GM10847 (cell line): Measurements from ENCODE around the gene FGF14.

Experiments
- POLR2A ChIP-seq: IDR thresholded peaks from 2 replicates; pipeline ENCODE4 v1.6.1; 2011; ENCODE audit not compliant: insufficient read length; ENCODE audit errors: extremely low read depth

Gene FGF14

GRCh38 chr13:102147353-102147752, 254.5 kb downstream of the FGF14 start:
- no peak for TF ChIP-seq POLR2A

- TF ChIP-seq POLR2A: no peak
These were observed 256.1 kb downstream of the FGF14 start for GRCh38 chr13:102145750-102146149.

- no peak for TF ChIP-seq POLR2A
These were observed 259.4 kb downstream of the FGF14 start for GRCh38 chr13:102142473-102142826.

GRCh38 chr13:102141625-102142472, 260.0 kb downstream of the FGF14 start:
- TF ChIP-seq POLR2A: no peak

GRCh38 chr13:102139626-102140025, 262.2 kb downstream of the FGF14 start:
- no peak for TF ChIP-seq POLR2A

GRCh38 chr13:102138635-102139190, 263.1 kb downstream of the FGF14 start:
- no peak for TF ChIP-seq POLR2A

GRCh38 chr13:102136735-102137296, 265.0 kb downstream of the FGF14 start:
- TF ChIP-seq POLR2A: no peak

GRCh38 chr13:102132777-102133295, 269.0 kb downstream of the FGF14 start:
- TF ChIP-seq POLR2A: no peak

- TF ChIP-seq POLR2A: no peak
These were observed 270.6 kb downstream of the FGF14 start for GRCh38 chr13:102131246-102131645.

GRCh38 chr13:102128216-102128810, 273.5 kb downstream of the FGF14 start:
- TF ChIP-seq POLR2A: no peak

GRCh38 chr13:102127153-102127552, 274.7 kb downstream of the FGF14 start:
- TF ChIP-seq POLR2A: no peak

GRCh38 chr13:102122147-102122546, 279.7 kb downstream of the FGF14 start:
- TF ChIP-seq POLR2A: no peak

GRCh38 chr13:102117175-102117831, 284.5 kb downstream of the FGF14 start:
- no peak for TF ChIP-seq POLR2A

GRCh38 chr13:102103469-102103868, 298.4 kb downstream of the FGF14 start:
- TF ChIP-seq POLR2A: no peak

GRCh38 chr13:102100234-102100633, 301.6 kb downstream of the FGF14 start:
- no peak for TF ChIP-seq POLR2A
